Measurements from ENCODE around the gene TNPO1.

The TNPO1 gene

DNA sequence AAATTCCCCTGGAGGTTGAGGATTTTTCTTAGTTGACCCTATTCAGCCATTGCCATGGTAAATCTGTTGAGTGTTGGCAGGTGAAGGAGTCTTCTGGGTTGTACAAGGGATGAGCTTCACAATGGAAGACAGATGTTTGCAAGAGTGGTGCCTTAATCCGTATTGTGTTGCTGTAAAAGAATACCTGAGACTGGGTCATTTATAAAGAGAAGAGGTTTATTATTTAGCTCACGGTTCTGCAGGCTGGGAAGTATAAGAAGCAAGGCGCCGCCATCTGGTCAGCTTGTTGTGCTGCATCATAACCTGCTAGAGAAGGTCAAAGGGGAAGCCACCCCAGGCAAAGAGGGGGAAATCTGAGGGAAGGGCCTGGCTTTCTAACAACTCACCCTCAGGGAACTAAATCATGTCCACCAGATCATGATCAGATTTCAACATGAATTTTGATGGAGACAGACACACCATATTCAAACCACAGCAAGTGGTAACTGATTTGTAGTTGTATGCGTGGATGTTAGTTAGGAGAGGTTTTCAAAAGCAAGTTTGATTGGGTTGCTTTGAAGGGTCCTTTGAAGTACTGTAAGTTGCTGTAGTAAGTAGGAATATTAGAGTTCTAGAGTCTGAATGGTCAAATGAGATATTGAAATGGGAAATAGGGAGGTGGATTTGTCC, 2.5 kb downstream of the TNPO1 start:
- peak in 1 of 2 donors; percentile 3 for DNase-seq (ENCODE audit: low read depth in 2 of 2)

DNA sequence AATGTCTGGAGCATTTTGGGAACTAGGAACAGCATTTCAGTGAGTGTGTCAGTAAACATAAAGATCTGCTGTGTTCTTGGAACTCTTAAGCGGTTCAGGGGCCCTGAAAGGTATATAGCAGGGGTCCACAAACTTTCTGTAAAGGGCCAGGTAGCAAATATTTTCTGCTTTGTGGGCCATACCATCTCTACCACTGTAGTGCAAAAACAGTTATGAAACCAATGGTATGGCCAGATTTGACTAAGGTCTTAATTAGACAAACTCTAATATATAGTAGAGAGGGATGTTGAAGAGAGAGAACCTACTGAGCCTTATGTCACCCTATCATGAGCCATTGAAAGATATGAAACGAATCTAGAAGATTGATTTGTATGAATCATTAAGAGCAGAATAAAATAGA, 5.3 kb downstream of the TNPO1 start:
- no peak for DNase-seq (ENCODE audit: low read depth in 2 of 2)

DNA sequence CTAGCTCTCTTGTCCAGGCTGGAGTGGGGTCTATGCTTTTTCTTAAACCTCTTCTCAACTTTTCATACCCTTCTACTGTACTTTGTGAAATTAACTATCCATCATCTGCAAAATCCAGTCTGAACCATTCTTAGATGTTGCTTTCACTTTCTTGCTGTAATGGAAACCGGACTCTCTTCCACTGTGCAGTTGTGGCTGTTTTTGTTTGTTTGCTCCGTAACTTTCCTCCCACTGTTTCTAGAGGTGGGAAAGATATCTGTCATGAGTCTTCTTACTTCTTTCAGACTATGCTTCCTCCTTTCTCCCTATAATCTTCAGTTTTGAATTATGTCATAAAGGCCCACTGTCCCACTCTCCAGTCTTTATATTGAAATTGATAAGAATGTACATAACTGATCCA, 6.5 kb downstream of the TNPO1 start:
- DNase-seq (ENCODE audit: low read depth in 2 of 2), result no peak

DNA sequence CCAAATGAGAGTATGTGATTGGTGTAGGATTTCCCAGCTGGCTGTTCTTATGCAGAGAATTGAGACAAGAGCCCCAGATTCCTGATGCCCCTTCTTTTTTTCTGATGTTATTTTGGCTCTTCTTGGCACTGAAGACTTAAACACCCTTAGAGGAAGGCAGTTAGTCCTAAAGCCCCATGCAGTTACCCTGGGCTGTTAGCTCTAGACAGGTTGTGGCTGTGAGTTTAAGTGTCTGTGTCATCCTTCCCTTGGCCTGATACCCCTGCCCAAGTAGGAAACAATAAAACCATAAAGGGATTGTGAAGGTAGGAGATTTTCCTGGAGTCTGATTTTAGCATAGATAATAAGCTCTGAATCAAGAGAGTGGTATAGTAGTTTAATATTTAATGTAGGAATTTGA, 13.2 kb downstream of the TNPO1 start:
- no peak for DNase-seq (ENCODE audit: low read depth in 2 of 2)

DNA sequence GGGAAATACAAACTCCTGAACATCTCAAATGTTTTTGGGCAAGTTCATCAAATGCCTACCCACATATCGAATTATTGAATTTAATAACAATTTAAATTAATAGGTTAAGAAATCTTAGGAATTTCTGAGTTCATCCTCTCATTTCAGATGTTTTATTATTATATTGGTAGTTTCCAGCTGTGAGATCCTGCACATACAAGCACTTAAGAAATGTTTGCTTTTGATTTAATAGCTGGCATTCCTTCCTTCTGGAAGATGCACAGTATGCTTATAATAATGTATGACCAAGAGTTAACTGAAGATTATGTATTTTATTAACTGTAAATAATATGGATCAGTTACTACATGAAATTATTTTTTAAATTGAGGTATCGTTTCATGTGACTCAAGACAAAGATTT, 13.9 kb downstream of the TNPO1 start:
- DNase-seq (ENCODE audit: low read depth in 2 of 2), result no peak

DNA sequence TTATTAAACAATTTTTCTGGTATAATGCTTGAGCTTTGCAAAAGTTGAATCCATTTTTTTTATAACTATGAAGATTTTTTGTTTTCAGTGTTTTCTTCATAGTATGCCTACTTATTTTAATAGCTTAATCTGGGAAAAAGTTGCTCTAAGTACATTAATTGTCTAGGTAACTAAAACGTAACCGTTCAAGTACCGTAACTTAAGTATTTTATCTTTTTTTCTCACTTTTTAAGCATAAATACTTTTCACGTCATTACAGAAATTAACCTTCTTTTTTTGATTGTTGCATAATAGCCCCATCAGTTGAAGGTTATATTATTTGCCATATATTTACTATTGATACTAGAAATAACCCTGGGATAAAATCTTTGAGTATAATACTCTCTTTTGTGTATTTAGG, 15.2 kb downstream of the TNPO1 start:
- DNase-seq (ENCODE audit: low read depth in 2 of 2), result no peak

DNA sequence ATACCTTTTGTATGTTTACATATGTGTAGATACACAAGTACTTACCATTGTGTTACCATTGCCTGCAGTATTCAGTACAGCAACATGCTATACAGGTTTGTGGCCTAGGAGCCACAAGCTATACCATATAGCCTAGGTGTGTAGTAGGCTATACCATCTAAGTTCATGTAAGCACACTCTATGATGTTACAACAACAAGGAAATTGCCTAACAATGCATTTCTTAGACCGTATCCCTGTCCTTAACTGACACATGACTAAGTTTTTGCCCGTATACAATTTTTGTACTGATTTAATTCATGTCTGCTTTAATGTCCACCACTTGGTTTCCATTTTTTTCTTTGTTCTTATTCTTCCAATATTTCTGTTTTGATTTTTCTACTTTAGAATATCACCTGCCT, 18.5 kb downstream of the TNPO1 start:
- no peak for DNase-seq (ENCODE audit: low read depth in 2 of 2)

DNA sequence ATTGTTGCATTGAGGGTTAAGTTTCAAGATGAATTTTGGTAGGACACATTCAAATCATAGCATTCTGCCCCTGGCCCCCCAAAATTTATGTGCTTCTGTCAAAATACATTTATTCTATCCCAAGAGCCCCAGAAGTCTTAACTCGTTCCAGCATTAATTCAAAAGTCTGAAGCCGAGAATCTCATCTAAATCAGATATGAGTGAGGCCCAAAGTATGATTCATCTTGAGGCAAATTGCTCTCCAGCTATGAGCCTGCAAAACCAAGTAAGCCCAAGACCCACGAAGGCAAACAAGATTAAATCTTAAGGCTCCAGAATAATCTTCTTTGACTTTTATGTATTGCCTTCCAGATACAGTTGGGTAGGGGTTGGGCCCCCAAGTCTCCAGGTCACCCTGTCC, 19.2 kb downstream of the TNPO1 start:
- no peak for DNase-seq (ENCODE audit: low read depth in 2 of 2)

DNA sequence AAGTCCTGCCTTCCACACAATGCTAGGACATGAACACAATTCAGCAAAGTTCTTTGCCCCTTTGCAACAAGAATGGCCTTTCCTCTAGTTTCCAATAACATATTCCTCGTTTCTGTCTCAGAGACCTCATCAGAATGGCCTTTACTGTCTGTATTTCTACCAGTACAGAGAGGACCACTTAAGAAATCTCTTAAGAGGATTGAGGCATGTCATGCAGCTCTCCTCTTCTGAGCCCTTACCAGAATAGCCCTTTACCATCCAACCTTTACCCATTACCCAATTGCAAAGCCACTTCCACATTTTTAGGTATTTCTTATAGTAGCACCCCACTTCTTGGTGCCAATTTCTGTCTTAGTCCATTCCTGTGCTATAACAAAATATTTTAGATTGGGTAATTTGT, 20.3 kb downstream of the TNPO1 start:
- no peak for DNase-seq (ENCODE audit: low read depth in 2 of 2)

DNA sequence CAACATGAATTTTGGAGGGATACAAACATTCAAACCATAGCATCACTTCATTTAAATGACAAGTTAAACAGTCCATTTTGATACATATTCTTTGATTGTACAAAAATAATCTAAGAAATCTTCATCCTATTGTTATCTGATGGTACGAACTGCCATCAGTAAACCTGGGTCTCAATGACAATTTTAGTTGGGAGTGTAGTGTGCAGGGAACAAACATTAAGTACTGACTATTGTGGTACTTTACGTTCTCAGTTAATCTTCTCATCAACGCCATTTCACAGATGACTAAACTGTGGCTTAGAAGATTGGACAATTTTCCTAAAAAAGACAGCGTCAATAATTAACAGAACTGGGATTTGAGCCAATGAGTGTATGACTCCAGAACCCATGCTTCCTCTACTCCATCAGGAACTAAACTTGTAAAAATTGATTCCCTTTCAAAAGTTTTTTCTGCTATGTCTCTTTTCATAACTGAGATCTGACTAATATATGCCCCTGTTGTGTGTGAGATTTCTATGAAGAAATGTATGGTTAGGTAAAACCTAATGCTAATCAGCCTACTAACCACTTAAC, 21.1 kb downstream of the TNPO1 start:
- no peak for DNase-seq (ENCODE audit: low read depth in 2 of 2)

DNA sequence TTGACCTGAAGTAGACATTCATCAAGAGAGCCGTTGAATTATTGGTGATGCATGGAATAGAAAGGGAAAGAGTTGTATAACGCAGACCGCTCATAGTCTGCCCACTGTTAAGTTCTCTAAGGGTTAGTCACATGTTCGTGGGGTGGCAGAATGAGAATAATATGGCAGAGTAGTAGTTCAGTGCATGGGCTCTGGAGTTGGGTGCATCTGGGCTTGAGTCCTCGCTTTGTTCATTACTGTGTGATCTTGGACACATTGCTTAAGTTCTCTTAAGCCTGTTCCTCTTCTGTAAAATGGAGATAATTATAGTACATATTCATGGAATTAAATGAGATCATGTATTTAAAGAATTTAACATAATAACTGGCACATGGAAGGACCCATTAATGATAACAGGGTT, 23.6 kb downstream of the TNPO1 start:
- no peak for DNase-seq (ENCODE audit: low read depth in 2 of 2)

DNA sequence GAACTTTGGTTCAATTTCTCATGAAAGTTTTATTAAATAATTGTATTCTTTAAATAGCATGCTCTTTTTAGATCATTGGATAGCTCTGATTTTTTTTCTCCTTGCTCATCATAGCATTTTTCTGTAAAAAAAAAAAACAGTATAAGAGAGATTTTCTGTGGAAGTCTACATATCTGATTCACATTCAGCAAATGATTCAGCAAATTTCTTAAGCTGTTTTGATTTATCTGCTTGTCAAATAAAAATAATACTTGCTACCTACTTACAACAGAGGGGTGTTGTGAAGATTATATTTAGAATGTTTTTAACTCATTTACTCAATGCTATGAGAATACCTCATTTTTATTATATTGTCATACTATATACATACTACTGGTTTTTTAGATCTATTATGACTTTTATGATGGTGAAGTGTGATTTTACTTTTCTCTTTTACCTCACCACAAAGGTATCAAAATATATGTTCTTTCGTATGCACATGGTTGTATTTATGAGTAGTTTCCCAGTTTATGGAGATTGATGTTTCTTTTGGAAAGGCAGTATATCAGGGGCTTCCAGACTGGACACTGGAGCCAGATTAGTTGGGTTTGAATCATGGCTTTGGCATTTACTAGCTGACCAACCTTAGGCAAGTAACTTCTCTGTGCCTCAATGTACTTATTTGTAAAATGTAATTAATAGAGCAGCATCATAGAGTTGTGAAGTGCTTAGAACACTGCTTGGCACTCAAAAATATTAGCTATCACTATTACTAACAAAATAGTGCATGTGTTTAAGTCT, 25.5 kb downstream of the TNPO1 start:
- DNase-seq (ENCODE audit: low read depth in 2 of 2), result no peak

DNA sequence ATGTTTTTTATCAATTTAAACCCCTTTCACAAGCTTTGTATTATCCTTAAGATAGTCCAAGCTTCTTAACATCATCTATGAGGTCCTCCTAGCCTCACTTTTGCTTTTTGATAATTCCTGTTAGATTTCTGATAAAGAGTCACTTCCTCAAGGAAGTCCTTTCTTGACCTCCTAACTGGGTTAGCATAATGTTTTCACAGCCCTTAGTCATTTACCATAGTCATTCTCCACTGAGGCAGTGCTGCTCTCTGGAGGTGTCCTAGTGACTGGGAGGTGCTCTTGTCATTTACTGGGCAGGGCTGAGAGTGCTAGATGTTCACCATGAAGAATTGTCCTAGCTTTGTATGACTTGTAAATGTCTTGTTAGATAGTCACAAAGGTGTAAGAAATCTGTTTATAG, 26.4 kb downstream of the TNPO1 start:
- DNase-seq (ENCODE audit: low read depth in 2 of 2), result no peak

DNA sequence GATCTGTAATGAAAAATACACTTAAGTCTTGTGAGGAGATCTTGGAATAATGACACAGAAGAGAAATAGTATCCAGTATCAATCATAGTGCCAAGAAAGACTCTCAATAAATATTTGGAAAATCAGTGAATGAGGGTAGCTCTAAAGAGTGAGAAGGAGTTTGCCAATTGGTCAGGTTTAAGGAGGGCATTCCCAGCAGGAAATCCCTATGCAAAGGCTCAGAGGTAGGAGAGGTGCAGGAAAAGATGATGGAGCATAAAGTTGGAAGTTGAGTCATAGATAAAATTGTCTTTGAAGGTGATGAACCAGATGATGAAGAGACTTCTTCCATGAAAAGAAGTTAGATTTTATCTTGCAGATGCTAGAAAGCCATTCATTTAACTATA, 27.8 kb downstream of the TNPO1 start:
- DNase-seq (ENCODE audit: low read depth in 2 of 2), result no peak

DNA sequence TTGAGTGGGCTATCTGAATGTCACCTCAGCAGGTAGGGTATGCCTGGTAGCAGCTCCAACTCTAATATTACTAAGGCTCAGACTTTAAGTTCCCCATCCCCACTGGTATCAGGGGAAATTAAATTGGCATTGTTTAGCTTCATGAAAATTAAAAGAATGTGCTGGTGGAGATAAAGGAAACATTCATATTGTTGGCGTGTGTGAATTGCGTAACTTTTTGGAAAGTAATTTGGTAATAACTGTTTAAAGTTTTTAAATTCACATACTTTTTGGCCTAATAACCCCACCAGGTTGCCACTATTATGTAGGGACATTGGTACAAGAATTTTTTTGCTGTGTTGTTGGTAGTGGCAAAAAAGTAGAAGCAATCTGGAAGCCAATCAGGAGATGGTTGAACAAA, 29.4 kb downstream of the TNPO1 start:
- no peak for DNase-seq (ENCODE audit: low read depth in 2 of 2)

DNA sequence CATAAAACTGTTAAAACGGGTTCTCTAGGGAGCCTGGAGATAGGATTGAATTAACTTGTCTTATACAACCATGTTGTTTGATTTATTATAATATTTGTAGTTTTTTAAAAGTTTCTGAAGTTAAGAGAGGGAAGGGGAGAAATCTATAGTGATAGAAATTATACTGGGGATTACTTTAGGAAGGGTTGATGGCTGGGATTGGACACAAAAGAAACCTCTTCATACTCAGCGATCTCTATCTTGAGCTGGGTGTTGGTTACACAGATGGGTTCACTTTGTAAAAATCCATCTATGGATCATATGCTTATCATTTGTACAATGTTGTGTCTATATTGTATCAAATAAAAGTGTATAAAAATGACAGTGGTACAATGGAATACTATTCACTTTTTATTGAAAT, 30.0 kb downstream of the TNPO1 start:
- DNase-seq (ENCODE audit: low read depth in 2 of 2), result no peak

DNA sequence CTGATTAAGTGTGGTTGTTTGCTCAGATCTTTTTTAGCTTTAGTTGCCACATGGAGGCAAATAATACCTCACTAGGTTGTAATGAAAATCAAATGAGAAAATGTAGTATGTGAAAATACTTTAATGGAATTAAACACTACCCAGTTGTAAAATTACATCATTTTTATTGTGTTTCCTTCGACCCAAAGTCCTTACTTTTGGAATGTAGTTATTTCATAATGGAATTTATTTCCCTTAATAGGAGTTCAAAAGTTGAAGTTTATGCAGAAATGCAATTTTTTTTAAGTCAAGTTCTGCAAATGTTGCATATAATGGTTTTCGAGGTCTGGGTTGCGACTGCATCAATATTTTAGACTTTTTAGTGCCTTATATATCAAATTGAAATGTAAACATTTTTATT, 31.0 kb downstream of the TNPO1 start:
- no peak for DNase-seq (ENCODE audit: low read depth in 2 of 2)

DNA sequence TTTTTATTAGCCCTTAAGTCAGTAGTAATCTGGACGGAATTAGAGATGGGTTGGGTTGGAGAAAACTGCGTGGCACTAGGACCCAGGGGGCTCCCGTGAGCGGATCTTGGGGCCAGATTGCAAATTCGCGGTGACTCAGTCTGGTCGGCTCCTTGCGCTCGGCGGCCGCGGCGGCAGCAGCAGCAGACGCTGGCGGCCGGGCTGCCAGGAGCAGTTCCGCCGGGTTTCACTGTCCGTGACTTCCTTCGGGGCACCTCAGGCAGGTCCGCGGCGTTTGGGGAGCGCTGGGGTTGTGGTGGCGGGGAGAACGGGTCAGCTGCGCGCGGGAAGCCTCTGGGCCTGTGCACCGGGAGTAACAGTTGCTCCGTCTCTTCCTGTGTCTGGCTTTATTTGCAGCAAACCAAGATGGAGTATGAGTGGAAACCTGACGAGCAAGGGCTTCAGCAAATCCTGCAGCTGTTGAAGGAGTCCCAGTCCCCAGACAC, 31.6 kb downstream of the TNPO1 start:
- peak; percentile 70 to 77 for DNase-seq (ENCODE audit: low read depth in 2 of 2)

DNA sequence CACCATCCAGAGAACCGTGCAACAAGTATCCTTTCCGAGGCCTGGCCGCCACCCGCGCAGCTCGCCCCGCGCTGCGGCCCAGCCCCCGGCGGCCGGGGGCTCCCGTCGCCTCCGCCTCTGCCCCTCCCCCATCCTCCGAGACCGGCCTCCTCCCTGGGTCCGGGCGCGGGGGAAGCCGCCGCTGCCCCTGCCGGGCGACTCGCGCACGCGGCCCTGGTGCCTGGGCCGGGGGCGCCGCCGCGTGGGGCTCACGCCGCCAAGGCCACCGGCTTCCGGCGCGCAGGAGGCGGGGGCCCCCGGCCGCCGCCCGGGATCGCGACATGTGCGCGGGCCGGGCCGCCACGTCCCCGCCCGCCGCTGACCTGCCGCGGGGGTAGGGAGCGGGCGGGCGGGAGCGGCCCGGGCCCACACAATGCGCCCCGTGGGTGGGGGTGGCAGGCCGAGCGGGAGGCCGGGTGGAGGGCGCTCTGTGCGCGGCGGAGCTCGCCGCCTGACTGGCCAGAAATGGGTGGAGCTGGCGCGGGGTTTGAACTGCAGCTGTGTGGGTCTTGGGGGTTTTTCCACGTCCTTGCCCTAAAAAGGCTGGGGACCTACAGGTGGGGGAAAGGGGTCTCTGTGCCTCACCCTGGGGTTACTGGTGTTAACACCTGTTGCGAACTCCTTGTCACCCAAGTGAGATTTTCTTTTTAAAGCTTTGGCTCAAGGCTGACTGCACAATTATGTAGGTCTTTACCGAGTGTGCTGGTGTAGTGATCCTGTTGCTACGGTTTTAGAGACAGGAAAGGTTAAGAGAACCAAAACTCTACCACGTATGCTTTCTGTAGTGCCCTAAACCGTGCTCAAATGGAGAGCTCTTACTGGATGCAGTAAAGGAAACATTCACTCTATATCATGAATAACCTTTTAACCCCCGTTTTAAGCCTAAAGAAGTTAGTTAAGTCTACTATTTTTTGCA, 32.3 kb downstream of the TNPO1 start:
- DNase-seq (ENCODE audit: low read depth in 2 of 2), result peak; percentile 15 to 20

DNA sequence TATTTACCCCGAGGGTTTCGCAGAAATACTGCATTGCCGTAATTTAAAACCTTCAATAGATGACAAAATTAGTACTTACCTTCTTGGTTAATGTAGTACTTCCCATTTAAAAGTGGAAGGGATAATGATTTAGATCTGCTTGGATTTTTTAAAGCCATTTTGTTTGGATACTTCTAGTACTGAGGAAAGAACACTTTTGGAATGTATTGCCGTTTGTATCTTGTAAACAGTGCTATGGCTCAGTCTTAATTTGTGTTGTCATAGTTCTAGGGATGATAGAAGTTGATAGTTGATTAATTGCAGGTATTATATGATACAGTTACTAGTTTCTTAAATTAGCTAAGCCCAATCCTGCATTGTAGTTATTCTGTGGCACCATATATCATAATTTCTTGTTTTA, 33.1 kb downstream of the TNPO1 start:
- no peak for DNase-seq (ENCODE audit: low read depth in 2 of 2)

DNA sequence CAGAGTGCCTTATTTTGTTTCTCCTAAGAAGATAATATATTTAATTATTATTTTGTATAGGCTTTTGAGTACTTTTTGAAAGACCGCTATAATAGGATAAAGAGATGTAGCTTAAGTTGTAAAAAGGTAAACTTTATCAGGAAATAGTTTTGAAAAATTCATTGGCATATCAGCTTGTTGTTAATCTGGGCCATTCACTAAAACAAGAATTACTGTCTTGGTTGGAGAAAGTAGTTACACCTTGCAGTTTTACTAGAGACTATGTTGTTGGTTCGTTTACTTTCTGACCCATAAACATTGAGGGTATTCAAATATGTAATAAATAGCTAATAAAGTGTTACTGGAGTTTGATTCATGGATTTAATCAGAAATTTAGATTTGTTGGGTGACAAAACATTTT, 33.7 kb downstream of the TNPO1 start:
- DNase-seq (ENCODE audit: low read depth in 2 of 2), result no peak

DNA sequence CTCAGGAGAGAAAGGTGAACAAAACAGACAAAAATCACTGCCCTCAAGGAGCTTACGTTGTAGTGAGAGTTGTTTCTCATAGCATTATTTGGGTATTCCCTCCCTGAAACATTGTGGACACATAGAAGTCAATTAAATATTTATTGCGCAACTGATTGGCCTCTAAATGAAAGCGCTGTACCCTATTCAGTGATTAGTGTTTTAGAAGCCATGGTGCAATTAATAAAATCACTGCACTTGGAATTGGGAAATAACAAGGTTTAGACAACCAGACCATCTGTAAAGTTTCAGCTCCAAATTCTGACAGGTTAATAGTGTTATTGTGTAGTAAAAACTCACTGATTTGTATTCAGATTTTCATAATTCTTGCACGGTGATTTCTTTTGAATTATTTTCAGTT, 35.9 kb downstream of the TNPO1 start:
- DNase-seq (ENCODE audit: low read depth in 2 of 2), result no peak

All from activated CD8-positive, alpha-beta memory T cell treated with anti-CD3 and anti-CD28 coated beads for 4 hours (primary cell).